K562 (cell line): Measurements from ENCODE around the gene ZBED4. TPM values are rescaled to one million over a fixed set of nuclear protein-coding genes. Genes with fewer than 3 reads are reported as not detected.

Experiments used
- ATAC-seq: fragments of 200-7000 bp; cut with Tn5 transposase; 3 replicates; pipeline ENCODE4 v1.9.1; 2020; ENCODE audit warnings: moderate library complexity
- BruUV-seq: library from RNA; stranded (reverse); fragments of 400-500 nt; replicated peaks from 2 replicates; lab custom pipeline; 2021; lab: Mats Ljungman, UMichigan
- CTCF ChIA-PET: fragments of 300-600 bp; formaldehyde crosslinking; extraction: SDS; loops from one replicate; lab custom pipeline; 2021; ENCODE audit warnings: low intra/inter-chr PET ratio; lab: Yijun Ruan, JAX
- POLR2A ChIA-PET: fragments of 300-600, 350-650 bp; sonication (Branson Sonifier 250); formaldehyde crosslinking; extraction: SDS; loops from one replicate; lab custom pipeline; 2021; ENCODE audit warnings: antibody characterized with exemption, inconsistent platforms; lab: Yijun Ruan, JAX
- DNase-seq, 4 experiments: peaks; one replicate each; pipeline versions ENCODE4 v3.0.0 to v3.0.0-alpha.2; 2011 to 2018; ENCODE audit warnings: low spot score in 3 of 4, mixed read lengths in 3 of 4; ENCODE audit errors: extremely low read depth in 1 of 4
- FAIRE-seq: peaks from 2 replicates; lab custom pipeline; 2011; peaks lifted over from hg19 to GRCh38; lab: Jason Lieb, UNC
- H2AFZ ChIP-seq: 2 replicates; pipeline ENCODE4 v1.6.0; 2011; ENCODE audit warnings: low read depth, low read length, control low read depth, inconsistent platforms
- H3K27ac ChIP-seq: fragments of 200-600 bp; 3 replicates; pipeline ENCODE4 v1.8.0; 2011; ENCODE audit warnings: low read depth, mild to moderate bottlenecking, control low read depth, inconsistent platforms, low read length, moderate library complexity, mixed read lengths; ENCODE audit errors: extremely low read depth
- H3K27me3 ChIP-seq, 2 experiments: fragments of 300-600 bp in 1 of 2; 2 replicates in 1 of 2; 3 replicates in 1 of 2; pipeline versions ENCODE4 v1.6.0 to v1.8.0; 2011; ENCODE audit warnings: inconsistent platforms in 2 of 2, low read length in 2 of 2, mild to moderate bottlenecking in 1 of 2, mixed read lengths in 1 of 2, moderate library complexity in 1 of 2; ENCODE audit not compliant: control insufficient read depth in 2 of 2, insufficient read depth in 2 of 2
- H3K36me3 ChIP-seq: fragments of 300-600 bp; 3 replicates; pipeline ENCODE4 v1.8.0; 2011; ENCODE audit warnings: mild to moderate bottlenecking, low read length, inconsistent platforms; ENCODE audit not compliant: control insufficient read depth, insufficient read depth
- H3K4me1 ChIP-seq, 2 experiments: fragments of 200-600 bp in 1 of 2; replicated peaks in 1 of 2; 2 replicates in 1 of 2; 3 replicates in 1 of 2; pipeline versions ENCODE4 v1.5.1 to v1.8.0; 2011; ENCODE audit warnings: inconsistent platforms in 2 of 2, low read length in 2 of 2, mild to moderate bottlenecking in 1 of 2, mixed read lengths in 1 of 2, moderate library complexity in 1 of 2; ENCODE audit not compliant: control insufficient read depth in 2 of 2, insufficient read depth in 2 of 2
- H3K4me2 ChIP-seq: 2 replicates; pipeline ENCODE4 v1.6.1; 2011; ENCODE audit warnings: low read length, control low read depth, inconsistent platforms, mixed read lengths; ENCODE audit not compliant: insufficient read depth
- H3K4me3 ChIP-seq: fragments of 200-600 bp; sonication (generic), shearing (Covaris generic); 2 replicates; pipeline ENCODE4 v1.5.1; 2016; ENCODE audit warnings: control low read depth, inconsistent platforms
- H3K79me2 ChIP-seq: fragments of 200-600 bp; 3 replicates; pipeline ENCODE4 v1.8.0; 2011; ENCODE audit warnings: low read length, inconsistent platforms; ENCODE audit not compliant: control insufficient read depth, insufficient read depth
- H3K9ac ChIP-seq, 2 experiments: 2 replicates each; pipeline versions ENCODE4 v1.6.0 to v1.6.1; 2011; ENCODE audit warnings: low read depth in 2 of 2, low read length in 2 of 2, control low read depth in 1 of 2, inconsistent platforms in 1 of 2, mild to moderate bottlenecking in 1 of 2, mixed read lengths in 1 of 2; ENCODE audit not compliant: insufficient read depth in 1 of 2
- H3K9me1 ChIP-seq: one replicate; pipeline ENCODE4 v1.6.0; 2011; ENCODE audit warnings: inconsistent platforms, mild to moderate bottlenecking, low read length, moderate library complexity; ENCODE audit not compliant: control insufficient read depth, insufficient read depth
- H3K9me3 ChIP-seq: replicated peaks from 2 replicates; pipeline ENCODE4 v1.5.1; 2011; ENCODE audit warnings: low read depth, low read length, inconsistent platforms; ENCODE audit not compliant: control insufficient read depth, insufficient read depth
- H4K20me1 ChIP-seq: replicated peaks from 2 replicates; pipeline ENCODE4 v1.6.1; 2011; ENCODE audit warnings: low read length, inconsistent platforms, mixed read lengths; ENCODE audit not compliant: control insufficient read depth, insufficient read depth
- BRD9 ChIP-seq: fragments of 450-650 bp; IDR thresholded peaks from 2 replicates; pipeline ENCODE4 v1.6.1; 2018; ENCODE audit warnings: low read depth; ENCODE audit not compliant: partially characterized antibody
- CEBPZ ChIP-seq: fragments of 150-350 bp; IDR thresholded peaks from 2 replicates; pipeline ENCODE4 v1.6.1; 2014; ENCODE audit warnings: low read depth, mild to moderate bottlenecking, low read length, borderline replicate concordance
- ELF4 ChIP-seq: fragments of 450-650 bp; formaldehyde crosslinking; IDR thresholded peaks from 2 replicates; pipeline ENCODE4 v1.4.0; 2022; ENCODE audit warnings: missing genetic modification characterization
- ID3 ChIP-seq, 2 experiments: fragments of 250-450 bp in 1 of 2; fragments of 450-650 bp in 1 of 2; sonication (Bioruptor Pico) in 1 of 2; IDR thresholded peaks; 2 replicates each; pipeline versions ENCODE4 v1.6.1 to v1.8.0; 2016 to 2021; ENCODE audit warnings: mild to moderate bottlenecking in 2 of 2, moderate library complexity in 2 of 2, missing compliant biosample characterization in 1 of 2, missing genetic modification characterization in 1 of 2
- KLF16 ChIP-seq: IDR thresholded peaks from 2 replicates; pipeline ENCODE4 v1.6.1; 2016; ENCODE audit warnings: antibody characterized with exemption
- MEF2A ChIP-seq: IDR thresholded peaks from 2 replicates; pipeline ENCODE4 v1.6.1; 2011; ENCODE audit warnings: low read depth, mild to moderate bottlenecking, low read length, moderate library complexity; ENCODE audit not compliant: control insufficient read depth
- NR2F6 ChIP-seq: fragments of 450-650 bp; formaldehyde crosslinking; IDR thresholded peaks from 2 replicates; pipeline ENCODE4 v1.4.0; 2020; ENCODE audit warnings: mild to moderate bottlenecking
- POLR2AphosphoS5 ChIP-seq: IDR thresholded peaks from 2 replicates; pipeline ENCODE4 v1.6.1; 2011; ENCODE audit warnings: mild to moderate bottlenecking, low read depth, low read length, moderate library complexity; ENCODE audit not compliant: control insufficient read depth, insufficient read depth
- RBM15 ChIP-seq: fragments of 200-400 bp; formaldehyde crosslinking; IDR thresholded peaks from 2 replicates; pipeline ENCODE4 v1.6.1; 2018; ENCODE audit warnings: mild to moderate bottlenecking, low read length, moderate library complexity; ENCODE audit not compliant: insufficient read depth
- SMARCE1 ChIP-seq: fragments of 450-650 bp; IDR thresholded peaks from 2 replicates; pipeline ENCODE4 v1.7.1; 2016; ENCODE audit warnings: mild to moderate bottlenecking
- WGBS: fragments of 100-300 bp; shearing (Covaris generic); methylation state at CpG from one replicate; pipeline ENCODE4 v1.1.6; 2016; ENCODE audit warnings: low coverage, mixed read lengths; ENCODE audit not compliant: insufficient coverage; ENCODE audit errors: missing lambda C conversion rate; 5-methylcytosine and 5-hydroxymethylcytosine counted together
- in situ Hi-C: fragments of 300-500 bp; cut with MboI; formaldehyde crosslinking; loops from 4 replicates; pipeline ENCODE4 v1.15.0; 2018; ENCODE audit warnings: inconsistent platforms, mixed read lengths
- intact Hi-C: fragments of 100-400 bp; cut with micrococcal nuclease; formaldehyde crosslinking; loops from 2 replicates; pipeline ENCODE4 v1.14.2; 2022
- polyA plus RNA-seq, 8 experiments: library from polyadenylated mRNA; depleted of rRNA in 4 of 8; stranded (reverse) in 5 of 8; unstranded in 3 of 8; fragments of >200 nt; fragmentation: Nextera tagmentation in 2 of 8; fragmentation: Illumina TruSeq in 1 of 8; extraction: Ambion mirVana in 2 of 8; extraction: Trizol in 1 of 8; gene quantifications; 2 replicates each; pipeline versions ENCODE4 v1.2.1 to v1.2.3, GENCODE V29; 2011 to 2014; ENCODE audit warnings: inconsistent platforms in 1 of 8, missing spikeins in 1 of 8
- total RNA-seq, 7 experiments: library from RNA; depleted of rRNA in 6 of 7; stranded (reverse); fragments of >200 nt in 6 of 7; fragmentation: Illumina TruSeq in 2 of 7; extraction: Trizol in 2 of 7; gene quantifications; 2 replicates each; pipeline versions ENCODE4 v1.2.1 to v1.2.3, GENCODE V29; 2011 to 2021; ENCODE audit warnings: low replicate concordance in 1 of 7
- TF ChIP-seq, protein P1 (sequence below): conservative IDR thresholded peaks from 2 replicates; pipeline ENCODE4 v1.6.1; 2011; ENCODE audit warnings: low read depth, mild to moderate bottlenecking, low read length; ENCODE audit not compliant: control insufficient read depth

ZBED4 gene
- total and polyA plus RNA-seq, 9 of the 15 experiments (the other 6 are each of a cell fraction or from before 2014, with no cell fraction given), result 1.5 to 16.8 (median 7.4) TPM

DNA sequence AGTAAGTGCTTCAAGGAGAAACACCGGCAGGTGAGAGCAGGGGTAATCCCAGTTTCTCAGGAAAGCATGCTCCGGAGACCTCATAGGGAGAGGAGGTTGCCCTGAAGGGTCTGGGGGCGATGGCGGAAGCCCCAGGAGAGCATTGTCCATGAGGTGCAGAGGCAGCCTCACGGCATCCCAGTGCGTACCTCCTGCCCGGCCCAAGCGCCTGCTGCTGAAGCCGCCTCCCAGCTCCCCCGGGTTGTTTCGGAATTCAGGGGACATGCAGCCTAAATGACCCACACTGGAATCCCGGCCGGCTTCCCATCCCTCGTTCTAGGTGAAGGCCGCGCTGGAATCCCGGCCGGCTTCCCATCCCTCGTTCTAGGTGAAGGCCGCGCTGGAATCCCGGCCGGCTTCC, 2.7 kb downstream of the ZBED4 start:
- Histone ChIP-seq H3K36me3 (peaks cover 17% of the 10 kb centered on the region; the same call in 2 of the 3 replicates), H4K20me1 (peaks cover 13% of the 10 kb centered on the region), H3K9me1 (peaks cover 4% of the 10 kb centered on the region)
- no TSS peak for BruUV-seq
- intact Hi-C loops, result no loop called here
- TF ChIP-seq NR2F6 (CRISPR knock-in tag) (no peak), RBM15 (no peak), BRD9 (no peak), CEBPZ (no peak), MEF2A (no peak), KLF16 (no peak), SMARCE1 (no peak), ELF4 (no peak), ID3 (CRISPR knock-in tag; IDR thresholded peaks at IDR 0.05) (no peak), ID3 (tag; IDR thresholded peaks at IDR 0.05) (no peak), POLR2AphosphoS5 (no peak)
- TF ChIP-seq, protein P1, sequence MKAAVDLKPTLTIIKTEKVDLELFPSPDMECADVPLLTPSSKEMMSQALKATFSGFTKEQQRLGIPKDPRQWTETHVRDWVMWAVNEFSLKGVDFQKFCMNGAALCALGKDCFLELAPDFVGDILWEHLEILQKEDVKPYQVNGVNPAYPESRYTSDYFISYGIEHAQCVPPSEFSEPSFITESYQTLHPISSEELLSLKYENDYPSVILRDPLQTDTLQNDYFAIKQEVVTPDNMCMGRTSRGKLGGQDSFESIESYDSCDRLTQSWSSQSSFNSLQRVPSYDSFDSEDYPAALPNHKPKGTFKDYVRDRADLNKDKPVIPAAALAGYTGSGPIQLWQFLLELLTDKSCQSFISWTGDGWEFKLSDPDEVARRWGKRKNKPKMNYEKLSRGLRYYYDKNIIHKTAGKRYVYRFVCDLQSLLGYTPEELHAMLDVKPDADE, result no peak
- TF ChIP-seq, all 486 proteins: peak for 0
- Histone ChIP-seq H3K27ac (no peak overlapping the region), H3K4me1 (peaks cover 11 to 41% of the 10 kb centered on the region in 2 experiments; a peak in 4 of 5 replicates), H3K79me2 (peaks cover 65% of the 10 kb centered on the region), H3K4me2 (no peak overlapping the region), H3K27me3 (no peaks in the 10 kb centered on the region), H3K9ac (peak overlapping the region in 1 of 2 experiments; percentile 68; a peak in 2 of 4 replicates), H3K9me3 (no peaks in the 10 kb centered on the region), H2AFZ (no peak overlapping the region), H3K4me3 (no peak overlapping the region)
- ATAC-seq (no peak), FAIRE-seq (no peak), DNase-seq (no peak)
- in situ Hi-C loops, result no loop called here
- ChIA-PET CTCF (no interaction called here), POLR2A (interaction anchor here (1.0 to 2.2 kb wide), 3 partner anchors 13 to 49 kb away, joined by 3 to 6 read pairs (median 4); no protein-coding TSS in a partner anchor)
- whole genome bisulfite sequencing, result 85% methylated on average over 11 of the region's 23 CpGs
